Measurements from ENCODE around the gene GRB10.

Gene GRB10

GRCh38 chr7:50620433-50620832 lies 162.3 kb downstream of the GRB10 start:
- TF ChIP-seq GLIS3 (CRISPR knock-in tag; IDR thresholded peaks at IDR 0.05) (no peak), ZNF70 (CRISPR knock-in tag; IDR thresholded peaks at IDR 0.05) (no peak), TCF4 (CRISPR knock-in tag; IDR thresholded peaks at IDR 0.05; ENCODE audit: borderline replicate concordance) (no peak), ZNF8 (CRISPR knock-in tag; IDR thresholded peaks at IDR 0.05) (no peak), ZFP3 (CRISPR knock-in tag; IDR thresholded peaks at IDR 0.05) (no peak), ZFP30 (CRISPR knock-in tag; IDR thresholded peaks at IDR 0.05) (no peak), POU6F1 (CRISPR knock-in tag; IDR thresholded peaks at IDR 0.05; ENCODE audit: borderline replicate concordance, low read depth) (no peak), ARNTL (CRISPR knock-in tag; IDR thresholded peaks at IDR 0.05; ENCODE audit: borderline replicate concordance, low read depth) (no peak), BACH2 (CRISPR knock-in tag; IDR thresholded peaks at IDR 0.05; ENCODE audit: borderline replicate concordance) (no peak), ZNF565 (CRISPR knock-in tag; conservative IDR thresholded peaks at IDR 0.05; ENCODE audit: low read depth) (no peak)
- TF ChIP-seq, protein P1, sequence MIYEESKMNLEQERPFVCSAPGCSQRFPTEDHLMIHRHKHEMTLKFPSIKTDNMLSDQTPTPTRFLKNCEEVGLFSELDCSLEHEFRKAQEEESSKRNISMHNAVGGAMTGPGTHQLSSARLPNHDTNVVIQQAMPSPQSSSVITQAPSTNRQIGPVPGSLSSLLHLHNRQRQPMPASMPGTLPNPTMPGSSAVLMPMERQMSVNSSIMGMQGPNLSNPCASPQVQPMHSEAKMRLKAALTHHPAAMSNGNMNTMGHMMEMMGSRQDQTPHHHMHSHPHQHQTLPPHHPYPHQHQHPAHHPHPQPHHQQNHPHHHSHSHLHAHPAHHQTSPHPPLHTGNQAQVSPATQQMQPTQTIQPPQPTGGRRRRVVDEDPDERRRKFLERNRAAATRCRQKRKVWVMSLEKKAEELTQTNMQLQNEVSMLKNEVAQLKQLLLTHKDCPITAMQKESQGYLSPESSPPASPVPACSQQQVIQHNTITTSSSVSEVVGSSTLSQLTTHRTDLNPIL (CRISPR knock-in tag; IDR thresholded peaks at IDR 0.05; ENCODE audit: low read depth): no peak
- TF ChIP-seq, protein P2, sequence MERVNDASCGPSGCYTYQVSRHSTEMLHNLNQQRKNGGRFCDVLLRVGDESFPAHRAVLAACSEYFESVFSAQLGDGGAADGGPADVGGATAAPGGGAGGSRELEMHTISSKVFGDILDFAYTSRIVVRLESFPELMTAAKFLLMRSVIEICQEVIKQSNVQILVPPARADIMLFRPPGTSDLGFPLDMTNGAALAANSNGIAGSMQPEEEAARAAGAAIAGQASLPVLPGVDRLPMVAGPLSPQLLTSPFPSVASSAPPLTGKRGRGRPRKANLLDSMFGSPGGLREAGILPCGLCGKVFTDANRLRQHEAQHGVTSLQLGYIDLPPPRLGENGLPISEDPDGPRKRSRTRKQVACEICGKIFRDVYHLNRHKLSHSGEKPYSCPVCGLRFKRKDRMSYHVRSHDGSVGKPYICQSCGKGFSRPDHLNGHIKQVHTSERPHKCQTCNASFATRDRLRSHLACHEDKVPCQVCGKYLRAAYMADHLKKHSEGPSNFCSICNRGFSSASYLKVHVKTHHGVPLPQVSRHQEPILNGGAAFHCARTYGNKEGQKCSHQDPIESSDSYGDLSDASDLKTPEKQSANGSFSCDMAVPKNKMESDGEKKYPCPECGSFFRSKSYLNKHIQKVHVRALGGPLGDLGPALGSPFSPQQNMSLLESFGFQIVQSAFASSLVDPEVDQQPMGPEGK (CRISPR knock-in tag; IDR thresholded peaks at IDR 0.05; ENCODE audit: borderline replicate concordance): no peak
- TF ChIP-seq, protein P3, sequence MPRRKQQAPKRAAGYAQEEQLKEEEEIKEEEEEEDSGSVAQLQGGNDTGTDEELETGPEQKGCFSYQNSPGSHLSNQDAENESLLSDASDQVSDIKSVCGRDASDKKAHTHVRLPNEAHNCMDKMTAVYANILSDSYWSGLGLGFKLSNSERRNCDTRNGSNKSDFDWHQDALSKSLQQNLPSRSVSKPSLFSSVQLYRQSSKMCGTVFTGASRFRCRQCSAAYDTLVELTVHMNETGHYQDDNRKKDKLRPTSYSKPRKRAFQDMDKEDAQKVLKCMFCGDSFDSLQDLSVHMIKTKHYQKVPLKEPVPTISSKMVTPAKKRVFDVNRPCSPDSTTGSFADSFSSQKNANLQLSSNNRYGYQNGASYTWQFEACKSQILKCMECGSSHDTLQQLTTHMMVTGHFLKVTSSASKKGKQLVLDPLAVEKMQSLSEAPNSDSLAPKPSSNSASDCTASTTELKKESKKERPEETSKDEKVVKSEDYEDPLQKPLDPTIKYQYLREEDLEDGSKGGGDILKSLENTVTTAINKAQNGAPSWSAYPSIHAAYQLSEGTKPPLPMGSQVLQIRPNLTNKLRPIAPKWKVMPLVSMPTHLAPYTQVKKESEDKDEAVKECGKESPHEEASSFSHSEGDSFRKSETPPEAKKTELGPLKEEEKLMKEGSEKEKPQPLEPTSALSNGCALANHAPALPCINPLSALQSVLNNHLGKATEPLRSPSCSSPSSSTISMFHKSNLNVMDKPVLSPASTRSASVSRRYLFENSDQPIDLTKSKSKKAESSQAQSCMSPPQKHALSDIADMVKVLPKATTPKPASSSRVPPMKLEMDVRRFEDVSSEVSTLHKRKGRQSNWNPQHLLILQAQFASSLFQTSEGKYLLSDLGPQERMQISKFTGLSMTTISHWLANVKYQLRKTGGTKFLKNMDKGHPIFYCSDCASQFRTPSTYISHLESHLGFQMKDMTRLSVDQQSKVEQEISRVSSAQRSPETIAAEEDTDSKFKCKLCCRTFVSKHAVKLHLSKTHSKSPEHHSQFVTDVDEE (CRISPR knock-in tag; IDR thresholded peaks at IDR 0.05): no peak
- ATAC-seq: no peak

GRCh38 chr7:50619684-50620083 lies 163.0 kb downstream of the GRB10 start:
- ATAC-seq: no peak
- no peak for TF ChIP-seq ARNTL (CRISPR knock-in tag; IDR thresholded peaks at IDR 0.05; ENCODE audit: borderline replicate concordance, low read depth)
- TF ChIP-seq RARB (CRISPR knock-in tag; IDR thresholded peaks at IDR 0.05): no peak
- TF ChIP-seq, protein P2 (CRISPR knock-in tag; IDR thresholded peaks at IDR 0.05; ENCODE audit: borderline replicate concordance): no peak
- TF ChIP-seq TCF4 (CRISPR knock-in tag; IDR thresholded peaks at IDR 0.05; ENCODE audit: borderline replicate concordance): no peak
- TF ChIP-seq ZFP3 (CRISPR knock-in tag; IDR thresholded peaks at IDR 0.05): no peak
- no peak for TF ChIP-seq ESRRG (CRISPR knock-in tag; IDR thresholded peaks at IDR 0.05)
- TF ChIP-seq, protein P3 (CRISPR knock-in tag; IDR thresholded peaks at IDR 0.05): no peak
- TF ChIP-seq BACH2 (CRISPR knock-in tag; IDR thresholded peaks at IDR 0.05; ENCODE audit: borderline replicate concordance): no peak
- TF ChIP-seq ZNF8 (CRISPR knock-in tag; IDR thresholded peaks at IDR 0.05): no peak
- TF ChIP-seq ZC3H10 (CRISPR knock-in tag; IDR thresholded peaks at IDR 0.05): no peak
- no peak for TF ChIP-seq POU6F1 (CRISPR knock-in tag; IDR thresholded peaks at IDR 0.05; ENCODE audit: borderline replicate concordance, low read depth)
